Natural killer cell (primary cell): ENCODE results near the gene UHMK1. TPM values are rescaled to one million over a fixed set of nuclear protein-coding genes. Genes with fewer than 3 reads are reported as not detected.

Source experiments
- ATAC-seq, 3 donors: fragments of 150-1000 bp in 2 of 3; fragments of 200-7000 bp in 1 of 3; cut with Tn5 transposase; 1 replicate in 1 of 3; 2 replicates in 2 of 3; pipeline ENCODE4 v1.10.0; 2021; ENCODE audit warnings: mild to moderate bottlenecking in 2 of 3, moderate library complexity in 2 of 3
- DNase-seq, 2 donors: peaks; one replicate each; pipeline versions ENCODE4 v3.0.0 to v3.0.0-alpha.2; 2013 to 2021; ENCODE audit warnings: mixed read lengths in 1 of 2
- H3K27ac ChIP-seq: one replicate; pipeline ENCODE4 v1.5.1; 2013; ENCODE audit warnings: mild to moderate bottlenecking, low read length
- H3K27me3 ChIP-seq: one replicate; pipeline ENCODE4 v1.6.1; 2013; ENCODE audit warnings: low read length; ENCODE audit not compliant: control insufficient read depth, insufficient read depth
- H3K36me3 ChIP-seq: one replicate; pipeline ENCODE4 v1.6.1; 2013; ENCODE audit warnings: low read length; ENCODE audit not compliant: control insufficient read depth, insufficient read depth
- H3K4me1 ChIP-seq: one replicate; pipeline ENCODE4 v1.6.1; 2013; ENCODE audit warnings: low read length; ENCODE audit not compliant: control insufficient read depth, insufficient read depth
- H3K4me3 ChIP-seq: one replicate; pipeline ENCODE4 v1.5.1; 2013; ENCODE audit warnings: low read length
- H3K9me3 ChIP-seq: one replicate; pipeline ENCODE4 v1.6.1; 2013; ENCODE audit warnings: low read length; ENCODE audit not compliant: control insufficient read depth, insufficient read depth
- H3K27ac Mint-ChIP-seq, 2 donors: one replicate each; pipeline ENCODE4 v1.8.0; 2022; ENCODE audit warnings: mild to moderate bottlenecking in 2 of 2, mixed read lengths in 2 of 2, moderate library complexity in 1 of 2
- H3K27me3 Mint-ChIP-seq, 2 donors: one replicate each; pipeline ENCODE4 v1.8.0; 2022; ENCODE audit warnings: low read depth in 2 of 2, mixed read lengths in 2 of 2
- H3K36me3 Mint-ChIP-seq: one replicate; pipeline ENCODE4 v1.8.0; 2022; ENCODE audit warnings: mixed read lengths
- H3K4me1 Mint-ChIP-seq, 2 donors: one replicate each; pipeline ENCODE4 v1.8.0; 2022; ENCODE audit warnings: mixed read lengths in 2 of 2
- H3K4me3 Mint-ChIP-seq: one replicate; pipeline ENCODE4 v1.8.0; 2022; ENCODE audit warnings: mild to moderate bottlenecking, moderate library complexity, mixed read lengths
- H3K9me3 Mint-ChIP-seq, 2 donors: one replicate each; pipeline ENCODE4 v1.8.0; 2022; ENCODE audit warnings: mixed read lengths in 2 of 2
- WGBS: methylation state at CpG from one replicate; pipeline ENCODE4 v1.1.7; 2013; ENCODE audit warnings: missing lambda C conversion rate; ENCODE audit not compliant: insufficient coverage; 5-methylcytosine and 5-hydroxymethylcytosine counted together
- intact Hi-C: fragments of 100-400 bp; cut with micrococcal nuclease; formaldehyde crosslinking; loops from one replicate; pipeline ENCODE4 v1.14.2; 2022
- total RNA-seq, 4 donors: library from RNA; stranded (reverse); fragments of 120-200 nt in 1 of 4; gene quantifications; one replicate each; pipeline versions ENCODE4 v1.2.3 to v1.2.4, GENCODE V29; 2013 to 2022
- TF ChIP-seq, protein P1 (sequence below): fragments of 200-600 bp; IDR thresholded peaks from one replicate; pipeline ENCODE4 v1.8.0; 2022; ENCODE audit warnings: antibody characterized with exemption

The UHMK1 gene
- total RNA-seq, 3 donors from 2014 or later (not counting 1 experiment from before 2014, with no cell fraction given): 87.7 to 100 (median 99.1) TPM

DNA sequence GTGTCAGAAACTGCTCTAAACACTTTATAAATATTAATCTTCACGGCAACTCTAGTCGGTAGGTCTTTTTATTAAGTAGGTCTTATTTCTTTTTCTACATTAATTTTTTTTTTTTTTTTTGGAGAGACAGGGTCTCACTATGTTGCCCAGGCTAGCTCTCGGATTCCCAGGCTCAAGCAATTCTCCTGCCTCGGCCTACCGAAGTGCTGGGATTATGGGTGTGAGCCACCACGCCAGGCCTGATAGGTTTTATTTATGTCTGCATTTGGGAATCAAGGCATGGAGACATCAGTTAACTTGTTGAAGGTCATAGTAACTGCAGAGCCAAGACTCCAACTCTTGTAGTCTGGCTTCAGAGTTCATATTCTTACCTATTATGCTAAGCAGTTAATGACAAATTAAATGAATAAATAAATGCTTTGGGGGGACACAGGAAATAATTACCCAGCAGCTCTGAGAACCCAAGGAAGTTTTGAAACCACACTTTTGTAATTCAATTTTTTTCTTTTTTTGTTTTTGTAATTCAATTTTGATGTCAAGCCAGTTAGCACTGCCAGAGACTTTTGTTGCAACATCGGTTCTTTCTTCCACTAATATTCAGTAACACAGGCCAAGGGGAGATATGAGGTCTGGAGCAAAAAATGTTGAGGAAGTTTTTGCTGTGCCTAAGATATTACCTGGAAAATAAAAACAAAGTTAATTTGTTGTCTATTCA lies 54.5 kb downstream of the UHMK1 start:
- no peak overlapping the region for H3K4me3 Mint-ChIP-seq
- no peak for DNase-seq
- TF ChIP-seq, protein P1, sequence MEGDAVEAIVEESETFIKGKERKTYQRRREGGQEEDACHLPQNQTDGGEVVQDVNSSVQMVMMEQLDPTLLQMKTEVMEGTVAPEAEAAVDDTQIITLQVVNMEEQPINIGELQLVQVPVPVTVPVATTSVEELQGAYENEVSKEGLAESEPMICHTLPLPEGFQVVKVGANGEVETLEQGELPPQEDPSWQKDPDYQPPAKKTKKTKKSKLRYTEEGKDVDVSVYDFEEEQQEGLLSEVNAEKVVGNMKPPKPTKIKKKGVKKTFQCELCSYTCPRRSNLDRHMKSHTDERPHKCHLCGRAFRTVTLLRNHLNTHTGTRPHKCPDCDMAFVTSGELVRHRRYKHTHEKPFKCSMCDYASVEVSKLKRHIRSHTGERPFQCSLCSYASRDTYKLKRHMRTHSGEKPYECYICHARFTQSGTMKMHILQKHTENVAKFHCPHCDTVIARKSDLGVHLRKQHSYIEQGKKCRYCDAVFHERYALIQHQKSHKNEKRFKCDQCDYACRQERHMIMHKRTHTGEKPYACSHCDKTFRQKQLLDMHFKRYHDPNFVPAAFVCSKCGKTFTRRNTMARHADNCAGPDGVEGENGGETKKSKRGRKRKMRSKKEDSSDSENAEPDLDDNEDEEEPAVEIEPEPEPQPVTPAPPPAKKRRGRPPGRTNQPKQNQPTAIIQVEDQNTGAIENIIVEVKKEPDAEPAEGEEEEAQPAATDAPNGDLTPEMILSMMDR: no peak
- H3K27ac Mint-ChIP-seq: peak overlapping the region in 1 of 2 donors; percentile 75
- Histone ChIP-seq H3K27me3 (no peaks in the 10 kb centered on the region), H3K4me1 (peaks cover 21% of the 10 kb centered on the region), H3K36me3 (no peaks in the 10 kb centered on the region), H3K4me3 (no peak overlapping the region), H3K27ac (no peak overlapping the region), H3K9me3 (no peaks in the 10 kb centered on the region)
- WGBS: 93% methylated on average over 4 of the region's 7 CpGs
- no peaks in the 10 kb centered on the region for H3K27me3 Mint-ChIP-seq
- peaks cover 27 to 32% of the 10 kb centered on the region in 2 donors for H3K4me1 Mint-ChIP-seq
- no peaks in the 10 kb centered on the region for H3K9me3 Mint-ChIP-seq
- intact Hi-C loops: no loop called here
- no peaks in the 10 kb centered on the region for H3K36me3 Mint-ChIP-seq
- ATAC-seq: no peak

DNA sequence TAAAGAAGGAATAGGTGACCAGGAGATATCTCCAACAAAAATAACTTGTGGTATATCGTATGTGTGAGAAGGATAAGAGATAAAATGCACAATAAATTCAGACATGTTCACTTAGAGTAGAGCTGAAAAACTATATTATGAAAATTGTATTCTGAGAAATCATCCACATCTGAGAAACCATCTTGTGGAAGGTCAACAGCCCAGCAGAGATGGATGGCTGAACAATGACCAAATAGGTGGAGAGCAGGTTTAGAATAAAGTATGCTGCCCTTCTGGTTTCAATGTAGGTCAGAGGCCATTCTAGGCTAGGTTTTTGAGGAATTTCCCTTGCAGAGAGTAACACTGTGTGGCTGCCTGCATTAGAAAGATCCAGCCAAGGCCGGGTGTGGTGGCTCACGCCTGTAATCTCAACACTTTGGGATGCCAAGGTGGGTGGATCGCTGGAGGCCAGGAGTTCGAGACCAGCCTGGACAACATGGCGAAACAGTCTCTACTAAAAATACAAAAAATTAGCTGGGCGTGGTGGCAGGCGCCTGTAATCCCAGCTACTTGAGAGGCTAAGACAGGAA lies 55.1 kb downstream of the UHMK1 start:
- peaks cover 27 to 32% of the 10 kb centered on the region in 2 donors for H3K4me1 Mint-ChIP-seq

DNA sequence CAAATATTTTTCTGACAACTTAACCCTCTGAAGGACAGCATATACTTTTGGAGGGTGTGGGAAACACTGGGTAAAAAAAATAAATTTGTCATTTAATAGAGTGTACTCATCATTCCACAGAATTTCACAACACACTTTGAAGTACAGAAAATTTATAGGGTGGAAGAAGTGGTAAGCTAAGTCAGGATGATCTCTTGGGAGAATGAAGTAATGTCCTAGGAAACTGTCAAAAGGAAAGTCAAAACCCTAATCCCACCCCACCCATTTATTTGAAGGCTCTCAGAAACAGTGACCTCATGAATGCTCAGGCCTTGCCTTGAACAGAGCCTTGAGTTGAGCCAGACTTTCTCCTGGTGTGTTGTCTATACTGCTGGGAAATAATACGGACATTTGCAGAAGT lies 56.6 kb downstream of the UHMK1 start:
- Histone ChIP-seq H3K27me3 (no peaks in the 10 kb centered on the region), H3K36me3 (no peaks in the 10 kb centered on the region), H3K4me1 (peaks cover 5% of the 10 kb centered on the region), H3K27ac (no peak overlapping the region), H3K9me3 (no peaks in the 10 kb centered on the region), H3K4me3 (no peak overlapping the region)
- Mint-ChIP-seq H3K9me3 (no peaks in the 10 kb centered on the region), H3K4me3 (no peak overlapping the region), H3K27me3 (no peaks in the 10 kb centered on the region), H3K36me3 (no peaks in the 10 kb centered on the region), H3K4me1 (peaks cover 14 to 21% of the 10 kb centered on the region in 2 donors), H3K27ac (no peak overlapping the region)
- TF ChIP-seq, protein P1: no peak
- DNase-seq (no peak), ATAC-seq (no peak)
- intact Hi-C loops: no loop called here
- WGBS: 100% methylated on average over 1 of the region's 1 CpG

More for the DNA sequence above, 55.1 kb downstream of the UHMK1 start:
- TF ChIP-seq, protein P1: no peak
- WGBS: 98% methylated on average over 7 of the region's 8 CpGs
- no peak for DNase-seq
- Histone ChIP-seq H3K9me3 (no peaks in the 10 kb centered on the region), H3K4me1 (peaks cover 18% of the 10 kb centered on the region), H3K4me3 (no peak overlapping the region), H3K27me3 (no peaks in the 10 kb centered on the region), H3K27ac (no peak overlapping the region), H3K36me3 (no peaks in the 10 kb centered on the region)
- Mint-ChIP-seq H3K9me3 (no peaks in the 10 kb centered on the region), H3K36me3 (no peaks in the 10 kb centered on the region), H3K4me3 (no peak overlapping the region), H3K27me3 (no peaks in the 10 kb centered on the region), H3K27ac (peak overlapping the region in 1 of 2 donors; percentile 75)
- no peak for ATAC-seq
- intact Hi-C loops: no loop called here
